Measurements from ENCODE around the gene PM20D2.

- TF ChIP-seq CTCF (IDR thresholded peaks at IDR 0.05), result no peak
- no peak for TF ChIP-seq POLR2AphosphoS5 (IDR thresholded peaks at IDR 0.05)
Observed at GRCh38 chr6:89180971-89181370, 35.1 kb downstream of the PM20D2 start.
